ENCODE data around the gene ZNF197.

- TF ChIP-seq CTCF (IDR thresholded peaks at IDR 0.05) (no peak), POLR2A (IDR thresholded peaks at IDR 0.05) (no peak), EP300 (IDR thresholded peaks at IDR 0.05) (no peak)
Observed at GRCh38 chr3:44659015-44659414, 34.2 kb downstream of the ZNF197 start.

All from tibial nerve (tissue), 4 donors.